ENCODE data around the gene BNC1. TPM values are rescaled to one million over a fixed set of nuclear protein-coding genes. Genes with fewer than 3 reads are reported as not detected.

Gene BNC1
- total RNA-seq, 5 donors from 2014 or later (not counting 1 experiment from before 2014, with no cell fraction given) = not detected

DNA sequence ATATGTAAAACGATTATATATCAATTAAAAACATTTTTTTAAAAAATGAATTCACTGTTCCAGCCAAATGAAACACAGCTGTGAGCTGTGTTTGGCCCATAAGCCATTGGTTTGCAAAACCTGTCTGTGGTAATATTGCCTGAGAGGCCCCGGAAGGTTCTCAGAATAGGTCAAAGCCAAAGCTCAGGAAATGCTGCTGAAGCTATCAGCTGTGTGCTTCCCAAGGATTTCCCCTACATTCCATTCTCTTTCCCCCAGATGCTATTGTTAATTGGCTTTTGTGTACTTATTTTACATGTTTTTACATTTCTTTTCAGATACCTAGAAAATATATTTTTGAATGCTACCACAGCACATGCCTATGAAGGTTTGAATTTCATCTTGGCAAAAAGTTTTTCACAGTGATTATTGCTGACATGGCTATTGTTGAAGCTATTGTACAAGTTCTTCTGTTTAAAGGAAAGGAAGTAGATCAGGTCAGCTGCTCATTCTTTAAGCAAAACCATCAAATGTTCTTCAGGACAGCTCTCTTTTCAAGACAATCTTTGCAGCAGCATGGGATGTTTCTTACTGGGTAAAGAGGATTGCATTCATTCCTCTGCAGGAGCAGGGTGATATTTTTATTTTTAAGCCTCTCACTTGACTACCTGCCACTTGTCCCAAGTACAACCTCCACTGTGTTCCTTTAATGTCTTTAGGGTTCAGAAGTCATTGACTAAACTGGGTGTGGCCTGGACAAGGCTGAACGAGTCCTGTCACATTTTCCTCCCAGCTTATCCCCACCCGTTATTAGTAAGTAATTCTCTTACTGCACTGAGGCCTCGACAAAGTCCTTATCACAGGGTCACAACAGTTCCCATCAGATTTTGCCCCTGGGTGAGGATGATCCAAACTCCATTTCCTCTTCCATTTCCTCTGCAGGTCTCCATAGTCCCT, 26.3 kb upstream of the BNC1 start:
- H3K36me3 ChIP-seq (ENCODE audit: control insufficient read depth in 2 of 2, extremely low read depth in 1 of 2, insufficient read depth in 1 of 2, low read length in 1 of 2) = no peaks in the 10 kb centered on the region
- H3K27ac ChIP-seq (ENCODE audit: low read length) = no peak overlapping the region
- H3K4me1 ChIP-seq (ENCODE audit: control insufficient read depth in 1 of 2, extremely low read depth in 1 of 2, insufficient read depth in 2 of 2, low read length in 2 of 2) = no peaks in the 10 kb centered on the region
- WGBS (ENCODE audit: insufficient coverage) = no CpG with 5 or more reads among the region's 5 CpGs
- no peaks in the 10 kb centered on the region for H3K4me1 Mint-ChIP-seq
- H3K4me3 Mint-ChIP-seq = no peak overlapping the region
- no peak for DNase-seq
- ChIA-PET POLR2A (no interaction called here), CTCF (no interaction called here)
- no peaks in the 10 kb centered on the region for H3K9me3 ChIP-seq
- peaks cover under 1 to 9% of the 10 kb centered on the region in 2 donors for H3K27me3 Mint-ChIP-seq
- no peak overlapping the region for H3K27ac Mint-ChIP-seq
- H3K9me3 Mint-ChIP-seq = no peaks in the 10 kb centered on the region
- no peak overlapping the region for H3K4me3 ChIP-seq (ENCODE audit: control insufficient read depth in 1 of 2, extremely low read depth in 1 of 2, low read length in 1 of 2)
- H3K36me3 Mint-ChIP-seq = no peaks in the 10 kb centered on the region
- no peak for ATAC-seq (replicated peaks in 1 of 4)
- H3K27me3 ChIP-seq (replicated peaks in 1 of 2; ENCODE audit: control insufficient read depth in 2 of 2, extremely low read depth in 1 of 2, insufficient read depth in 2 of 2, low read length in 1 of 2) = peaks cover 2 to 5% of the 10 kb centered on the region in 2 experiments

DNA sequence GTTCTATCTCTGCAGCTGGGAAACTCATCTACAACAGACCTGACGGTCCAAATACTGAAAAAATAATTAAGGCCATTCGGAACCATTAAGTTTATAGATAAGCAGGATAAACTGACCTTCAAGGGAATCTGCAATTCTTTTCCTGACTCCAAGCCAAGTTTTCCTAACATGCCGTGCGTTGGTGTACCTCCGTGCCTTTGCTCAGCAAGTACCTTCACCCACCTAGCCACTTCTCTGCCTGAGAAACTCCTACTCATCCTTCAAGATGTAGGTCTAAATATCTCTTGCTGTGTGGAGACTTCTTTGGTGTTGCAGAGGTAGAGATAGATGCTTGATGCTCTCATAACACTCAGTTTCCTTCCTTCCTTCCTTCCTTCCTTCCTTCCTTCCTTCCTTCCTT, 24.2 kb upstream of the BNC1 start:
- peaks cover 2 to 16% of the 10 kb centered on the region in 2 experiments for H3K27me3 ChIP-seq (replicated peaks in 1 of 2; ENCODE audit: control insufficient read depth in 2 of 2, extremely low read depth in 1 of 2, insufficient read depth in 2 of 2, low read length in 1 of 2)
- ChIA-PET POLR2A (no interaction called here), CTCF (no interaction called here)
- no peak for ATAC-seq (replicated peaks in 1 of 4)
- H3K27ac Mint-ChIP-seq = no peak overlapping the region
- H3K36me3 ChIP-seq (ENCODE audit: control insufficient read depth in 2 of 2, extremely low read depth in 1 of 2, insufficient read depth in 1 of 2, low read length in 1 of 2) = no peaks in the 10 kb centered on the region
- no peak for DNase-seq
- H3K4me1 ChIP-seq (ENCODE audit: control insufficient read depth in 1 of 2, extremely low read depth in 1 of 2, insufficient read depth in 2 of 2, low read length in 2 of 2) = no peaks in the 10 kb centered on the region
- H3K27me3 Mint-ChIP-seq = peaks cover 14 to 22% of the 10 kb centered on the region in 2 donors
- H3K9me3 ChIP-seq = no peaks in the 10 kb centered on the region
- H3K27ac ChIP-seq (ENCODE audit: low read length) = no peak overlapping the region
- no peaks in the 10 kb centered on the region for H3K9me3 Mint-ChIP-seq
- no peak overlapping the region for H3K4me3 Mint-ChIP-seq
- H3K4me1 Mint-ChIP-seq = no peaks in the 10 kb centered on the region
- no peak overlapping the region for H3K4me3 ChIP-seq (ENCODE audit: control insufficient read depth in 1 of 2, extremely low read depth in 1 of 2, low read length in 1 of 2)
- no peaks in the 10 kb centered on the region for H3K36me3 Mint-ChIP-seq
- WGBS (ENCODE audit: insufficient coverage) = 100% methylated on average over 1 of the region's 5 CpGs

DNA sequence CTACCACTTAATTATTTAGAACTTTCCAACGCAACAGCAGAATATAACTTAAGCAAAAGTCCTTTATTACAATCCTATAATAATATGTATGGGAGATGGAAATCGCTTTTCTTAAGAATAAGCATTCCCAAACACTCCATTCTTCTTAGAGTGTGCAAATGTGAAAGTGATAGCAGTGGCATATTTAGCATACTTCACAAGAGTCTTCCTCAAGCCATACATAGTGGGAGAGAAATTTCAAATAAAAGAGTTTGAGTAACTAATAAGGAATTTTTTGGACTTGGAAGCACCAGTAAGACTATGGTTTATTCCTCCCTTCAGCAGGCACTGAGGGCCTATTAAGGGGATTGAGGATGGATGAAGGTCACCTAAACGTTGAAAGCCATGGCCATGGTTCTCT, 22.1 kb upstream of the BNC1 start:
- H3K4me1 ChIP-seq (ENCODE audit: control insufficient read depth in 1 of 2, extremely low read depth in 1 of 2, insufficient read depth in 2 of 2, low read length in 2 of 2) = no peaks in the 10 kb centered on the region
- ChIA-PET POLR2A (no interaction called here), CTCF (no interaction called here)
- Mint-ChIP-seq H3K4me1 (no peaks in the 10 kb centered on the region), H3K27me3 (peaks cover 20 to 21% of the 10 kb centered on the region in 2 donors), H3K27ac (no peak overlapping the region), H3K4me3 (no peak overlapping the region), H3K36me3 (no peaks in the 10 kb centered on the region), H3K9me3 (peaks cover 0 to 2% (median 0%) of the 10 kb centered on the region in 3 donors)
- WGBS (ENCODE audit: insufficient coverage) = no CpG with 5 or more reads among the region's 3 CpGs
- peaks cover 2 to 14% of the 10 kb centered on the region in 2 experiments for H3K27me3 ChIP-seq (replicated peaks in 1 of 2; ENCODE audit: control insufficient read depth in 2 of 2, extremely low read depth in 1 of 2, insufficient read depth in 2 of 2, low read length in 1 of 2)
- H3K9me3 ChIP-seq = no peaks in the 10 kb centered on the region
- H3K4me3 ChIP-seq (ENCODE audit: control insufficient read depth in 1 of 2, extremely low read depth in 1 of 2, low read length in 1 of 2) = no peak overlapping the region
- ATAC-seq (replicated peaks in 1 of 4) (no peak), DNase-seq (no peak)
- H3K27ac ChIP-seq (ENCODE audit: low read length) = no peak overlapping the region
- H3K36me3 ChIP-seq (ENCODE audit: control insufficient read depth in 2 of 2, extremely low read depth in 1 of 2, insufficient read depth in 1 of 2, low read length in 1 of 2) = no peaks in the 10 kb centered on the region

DNA sequence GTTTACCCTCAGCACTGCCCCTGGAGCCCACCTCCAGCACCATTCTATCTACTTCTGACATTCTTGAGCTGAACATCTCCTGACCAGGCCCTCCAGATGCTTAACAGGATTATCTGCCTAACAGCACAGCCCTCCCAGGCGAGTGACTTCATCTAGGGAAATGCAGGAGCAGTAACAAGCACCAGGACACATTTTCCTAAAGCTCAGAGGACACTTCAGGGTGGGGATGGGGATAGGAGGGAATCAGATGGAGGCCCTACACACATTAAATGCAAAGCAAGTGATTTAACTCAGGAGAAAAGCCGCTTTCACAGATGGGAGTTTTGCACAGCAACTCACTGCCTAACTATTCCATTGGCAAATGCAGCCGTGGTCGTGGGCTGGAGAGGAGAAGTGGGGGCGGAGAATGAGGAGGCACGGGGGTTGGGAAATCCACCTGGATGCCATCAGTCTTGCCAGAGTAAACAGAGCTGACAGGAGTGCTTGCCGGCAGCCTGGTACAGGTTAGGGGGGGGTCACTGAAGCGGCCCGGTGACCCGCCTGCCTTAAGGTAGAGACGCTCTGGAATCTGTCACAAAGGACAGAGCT, 21.3 kb upstream of the BNC1 start:
- ChIA-PET POLR2A (no interaction called here), CTCF (no interaction called here)
- peaks cover 2 to 14% of the 10 kb centered on the region in 2 experiments for H3K27me3 ChIP-seq (replicated peaks in 1 of 2; ENCODE audit: control insufficient read depth in 2 of 2, extremely low read depth in 1 of 2, insufficient read depth in 2 of 2, low read length in 1 of 2)
- no peak overlapping the region for H3K27ac ChIP-seq (ENCODE audit: low read length)
- no peaks in the 10 kb centered on the region for H3K4me1 Mint-ChIP-seq
- H3K36me3 ChIP-seq (ENCODE audit: control insufficient read depth in 2 of 2, extremely low read depth in 1 of 2, insufficient read depth in 1 of 2, low read length in 1 of 2) = no peaks in the 10 kb centered on the region
- H3K27me3 Mint-ChIP-seq = peaks cover 21 to 27% of the 10 kb centered on the region in 2 donors
- H3K4me1 ChIP-seq (ENCODE audit: control insufficient read depth in 1 of 2, extremely low read depth in 1 of 2, insufficient read depth in 2 of 2, low read length in 2 of 2) = no peaks in the 10 kb centered on the region
- no peak for DNase-seq
- H3K27ac Mint-ChIP-seq = no peak overlapping the region
- WGBS (ENCODE audit: insufficient coverage) = 76% methylated on average over 4 of the region's 11 CpGs
- no peaks in the 10 kb centered on the region for H3K9me3 ChIP-seq
- ATAC-seq (replicated peaks in 1 of 4) = no peak
- H3K36me3 Mint-ChIP-seq = no peaks in the 10 kb centered on the region
- no peak overlapping the region for H3K4me3 ChIP-seq (ENCODE audit: control insufficient read depth in 1 of 2, extremely low read depth in 1 of 2, low read length in 1 of 2)
- no peak overlapping the region for H3K4me3 Mint-ChIP-seq
- H3K9me3 Mint-ChIP-seq = peaks cover 0 to 2% (median 0%) of the 10 kb centered on the region in 3 donors

DNA sequence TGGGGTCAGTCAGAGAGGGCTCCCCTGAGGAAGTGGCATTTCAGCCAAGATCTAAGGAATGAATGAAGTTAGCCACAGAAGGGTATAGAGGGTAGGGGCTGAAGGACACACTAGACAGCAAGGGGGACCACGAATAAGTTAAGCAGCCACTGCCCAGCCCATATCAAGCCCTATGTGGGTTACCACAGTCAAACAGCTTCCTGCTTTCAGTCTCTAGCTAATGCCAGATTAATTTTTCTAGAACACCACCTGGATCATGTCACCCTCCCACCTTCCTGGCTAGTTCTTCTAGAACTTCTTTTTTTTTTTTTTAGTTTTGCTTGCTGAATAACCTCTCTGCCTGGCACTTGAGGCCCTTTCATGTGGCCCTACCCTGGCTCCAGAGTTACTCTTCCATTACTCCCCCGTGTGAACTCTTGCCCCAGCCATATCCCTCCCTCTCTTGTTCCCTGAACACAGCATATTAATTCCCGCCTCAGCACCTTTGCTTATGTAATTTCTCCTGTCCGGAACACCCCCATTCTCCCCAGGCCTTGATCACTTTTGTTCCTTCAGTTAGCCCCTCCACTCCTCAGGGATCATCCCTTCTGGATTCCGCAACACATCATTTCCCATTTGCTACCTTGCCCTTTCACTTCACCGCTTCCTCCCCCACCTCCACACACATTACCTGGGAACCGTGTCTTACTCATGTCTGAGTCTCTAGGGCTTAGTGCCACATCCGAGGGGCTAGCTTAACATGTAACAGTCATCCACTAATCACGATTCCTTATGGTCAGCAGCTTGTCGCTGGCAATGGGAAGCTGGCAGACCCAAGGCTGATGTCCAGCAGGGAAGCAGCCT, 20.6 kb upstream of the BNC1 start:
- Histone ChIP-seq H3K27me3 (replicated peaks in 1 of 2; ENCODE audit: control insufficient read depth in 2 of 2, extremely low read depth in 1 of 2, insufficient read depth in 2 of 2, low read length in 1 of 2) (peaks cover 2 to 14% of the 10 kb centered on the region in 2 experiments), H3K9me3 (no peaks in the 10 kb centered on the region), H3K36me3 (ENCODE audit: control insufficient read depth in 2 of 2, extremely low read depth in 1 of 2, insufficient read depth in 1 of 2, low read length in 1 of 2) (no peaks in the 10 kb centered on the region), H3K4me1 (ENCODE audit: control insufficient read depth in 1 of 2, extremely low read depth in 1 of 2, insufficient read depth in 2 of 2, low read length in 2 of 2) (no peaks in the 10 kb centered on the region), H3K4me3 (ENCODE audit: control insufficient read depth in 1 of 2, extremely low read depth in 1 of 2, low read length in 1 of 2) (no peak overlapping the region), H3K27ac (ENCODE audit: low read length) (no peak overlapping the region)
- DNase-seq (no peak), ATAC-seq (replicated peaks in 1 of 4) (no peak)
- Mint-ChIP-seq H3K4me1 (no peaks in the 10 kb centered on the region), H3K27ac (no peak overlapping the region), H3K36me3 (no peaks in the 10 kb centered on the region), H3K27me3 (peaks cover 21 to 28% of the 10 kb centered on the region in 2 donors), H3K4me3 (no peak overlapping the region), H3K9me3 (peaks cover 0 to 2% (median 0%) of the 10 kb centered on the region in 3 donors)
- ChIA-PET POLR2A (no interaction called here), CTCF (no interaction called here)
- WGBS (ENCODE audit: insufficient coverage) = 61% methylated on average over 9 of the region's 10 CpGs

DNA sequence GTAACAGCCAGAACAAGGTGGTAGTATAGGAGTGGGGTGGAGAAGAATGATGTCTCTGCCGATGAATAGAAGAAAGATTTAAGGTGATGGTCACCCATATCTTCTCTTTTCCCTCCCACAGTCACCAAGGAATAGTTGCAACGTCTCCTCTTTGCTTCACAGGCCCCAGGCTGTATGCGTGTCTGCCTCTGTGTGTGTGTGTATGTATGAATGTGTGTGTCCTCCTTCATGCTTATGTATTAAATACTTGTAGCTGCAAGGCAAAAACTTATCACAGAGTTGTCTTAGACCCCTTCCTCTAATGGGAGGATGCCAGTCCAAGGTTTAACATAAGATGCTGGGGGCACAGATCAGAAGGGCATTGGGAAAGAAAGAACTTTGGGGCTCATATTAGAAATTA, 19.1 kb upstream of the BNC1 start:
- no CpG with 5 or more reads among the region's 3 CpGs for WGBS (ENCODE audit: insufficient coverage)
- DNase-seq (no peak), ATAC-seq (replicated peaks in 1 of 4) (no peak)
- H3K27me3 Mint-ChIP-seq = peaks cover 26 to 28% of the 10 kb centered on the region in 2 donors
- Histone ChIP-seq H3K27ac (ENCODE audit: low read length) (no peak overlapping the region), H3K27me3 (replicated peaks in 1 of 2; ENCODE audit: control insufficient read depth in 2 of 2, extremely low read depth in 1 of 2, insufficient read depth in 2 of 2, low read length in 1 of 2) (peaks cover 2 to 14% of the 10 kb centered on the region in 2 experiments), H3K36me3 (ENCODE audit: control insufficient read depth in 2 of 2, extremely low read depth in 1 of 2, insufficient read depth in 1 of 2, low read length in 1 of 2) (no peaks in the 10 kb centered on the region), H3K4me3 (ENCODE audit: control insufficient read depth in 1 of 2, extremely low read depth in 1 of 2, low read length in 1 of 2) (no peak overlapping the region), H3K9me3 (no peaks in the 10 kb centered on the region), H3K4me1 (ENCODE audit: control insufficient read depth in 1 of 2, extremely low read depth in 1 of 2, insufficient read depth in 2 of 2, low read length in 2 of 2) (no peaks in the 10 kb centered on the region)
- H3K27ac Mint-ChIP-seq = no peak overlapping the region
- H3K36me3 Mint-ChIP-seq = no peaks in the 10 kb centered on the region
- H3K4me3 Mint-ChIP-seq = no peak overlapping the region
- H3K9me3 Mint-ChIP-seq = peaks cover 0 to 2% (median 0%) of the 10 kb centered on the region in 3 donors
- CTCF ChIA-PET = interaction anchor here in 1 of 2 donors (0.8 kb wide), 1 partner anchor 10 kb away, joined by 3 read pairs; no protein-coding TSS in a partner anchor
- H3K4me1 Mint-ChIP-seq = no peaks in the 10 kb centered on the region
- POLR2A ChIA-PET = no interaction called here
